Measurements from ENCODE around the gene CDH23.
A peak's percentile ranks its signal among the peaks of the same experiment; 100 is the strongest.

Gene CDH23

GRCh38 chr10:71706216-71707121 lies 309.7 kb downstream of the CDH23 start:
- no peak for DNase-seq
- Histone ChIP-seq H3K4ac (ENCODE audit: low read depth, low read length) (no peak overlapping the region), H3K9me3 (ENCODE audit: insufficient read depth, low read depth, low read length) (peaks cover 8% of the 10 kb centered on the region), H3K9ac (ENCODE audit: low read length) (no peak overlapping the region), H3K18ac (ENCODE audit: low read length) (no peak overlapping the region), H3K4me3 (ENCODE audit: low read depth, low read length) (no peak overlapping the region), H3K79me1 (ENCODE audit: low read length) (no peaks in the 10 kb centered on the region), H2BK12ac (ENCODE audit: low read length) (no peak overlapping the region), H3K27ac (ENCODE audit: low read depth, low read length) (no peak overlapping the region), H3K4me1 (ENCODE audit: control insufficient read depth in 1 of 2, insufficient read depth in 2 of 2, low read length in 2 of 2) (no peaks in the 10 kb centered on the region), H2AFZ (ENCODE audit: insufficient read depth, low read length, poor library complexity) (no peak overlapping the region), H3K14ac (ENCODE audit: low read length) (no peak overlapping the region), H2BK5ac (ENCODE audit: low read depth, low read length, poor library complexity) (no peak overlapping the region), H3K4me2 (ENCODE audit: low read length) (no peak overlapping the region), H4K8ac (ENCODE audit: low read depth, low read length) (no peak overlapping the region), H3K27me3 (ENCODE audit: insufficient read depth, low read length) (no peaks in the 10 kb centered on the region), H3K23ac (ENCODE audit: low read length) (no peak overlapping the region), H4K12ac (ENCODE audit: low read depth, low read length) (no peak overlapping the region), H2AK5ac (ENCODE audit: low read length) (no peak overlapping the region), H4K91ac (ENCODE audit: low read depth, low read length) (no peak overlapping the region), H3K79me2 (ENCODE audit: control insufficient read depth, insufficient read depth, low read length, poor library complexity) (no peaks in the 10 kb centered on the region), H2BK120ac (ENCODE audit: insufficient read depth, low read length, poor library complexity) (no peak overlapping the region), H3K36me3 (ENCODE audit: control insufficient read depth in 1 of 2, insufficient read depth in 2 of 2, low read length in 2 of 2) (no peaks in the 10 kb centered on the region)
- no CpG with 5 or more reads among the region's 35 CpGs for WGBS (ENCODE audit: extremely low coverage, insufficient coverage, insufficient read length)

- H2BK120ac ChIP-seq (ENCODE audit: insufficient read depth, low read length, poor library complexity) = no peak overlapping the region
- no peak overlapping the region for H3K23ac ChIP-seq (ENCODE audit: low read length)
- H3K4me2 ChIP-seq (ENCODE audit: low read length) = no peak overlapping the region
- no peak overlapping the region for H2AFZ ChIP-seq (ENCODE audit: insufficient read depth, low read length, poor library complexity)
- H2BK12ac ChIP-seq (ENCODE audit: low read length) = no peak overlapping the region
- H4K91ac ChIP-seq (ENCODE audit: low read depth, low read length) = no peak overlapping the region
- no CpG with 5 or more reads among the region's 5 CpGs for WGBS (ENCODE audit: extremely low coverage, insufficient coverage, insufficient read length)
- H3K79me2 ChIP-seq (ENCODE audit: control insufficient read depth, insufficient read depth, low read length, poor library complexity) = no peaks in the 10 kb centered on the region
- H3K27me3 ChIP-seq (ENCODE audit: insufficient read depth, low read length) = no peaks in the 10 kb centered on the region
- no peak overlapping the region for H3K4ac ChIP-seq (ENCODE audit: low read depth, low read length)
- H3K4me1 ChIP-seq (ENCODE audit: control insufficient read depth in 1 of 2, insufficient read depth in 2 of 2, low read length in 2 of 2) = no peaks in the 10 kb centered on the region
- no peak overlapping the region for H2BK5ac ChIP-seq (ENCODE audit: low read depth, low read length, poor library complexity)
- peak overlapping the region; percentile 23 for H3K4me3 ChIP-seq (ENCODE audit: low read depth, low read length)
- H2AK5ac ChIP-seq (ENCODE audit: low read length) = no peak overlapping the region
- no peaks in the 10 kb centered on the region for H3K79me1 ChIP-seq (ENCODE audit: low read length)
- H3K14ac ChIP-seq (ENCODE audit: low read length) = no peak overlapping the region
- no peak for DNase-seq
- H3K9me3 ChIP-seq (ENCODE audit: insufficient read depth, low read depth, low read length) = peaks cover 8% of the 10 kb centered on the region
- no peak overlapping the region for H3K27ac ChIP-seq (ENCODE audit: low read depth, low read length)
- H4K8ac ChIP-seq (ENCODE audit: low read depth, low read length) = no peak overlapping the region
- no peak overlapping the region for H4K12ac ChIP-seq (ENCODE audit: low read depth, low read length)
- no peak overlapping the region for H3K9ac ChIP-seq (ENCODE audit: low read length)
- no peaks in the 10 kb centered on the region for H3K36me3 ChIP-seq (ENCODE audit: control insufficient read depth in 1 of 2, insufficient read depth in 2 of 2, low read length in 2 of 2)
- no peak overlapping the region for H3K18ac ChIP-seq (ENCODE audit: low read length)
These were observed 310.6 kb downstream of the CDH23 start for GRCh38 chr10:71707240-71707789.

- Histone ChIP-seq H3K9me3 (ENCODE audit: insufficient read depth, low read depth, low read length) (peaks cover 8% of the 10 kb centered on the region), H3K79me2 (ENCODE audit: control insufficient read depth, insufficient read depth, low read length, poor library complexity) (no peaks in the 10 kb centered on the region), H3K4me3 (ENCODE audit: low read depth, low read length) (no peak overlapping the region), H2BK5ac (ENCODE audit: low read depth, low read length, poor library complexity) (no peak overlapping the region), H3K9ac (ENCODE audit: low read length) (no peak overlapping the region), H2AFZ (ENCODE audit: insufficient read depth, low read length, poor library complexity) (no peak overlapping the region), H3K27ac (ENCODE audit: low read depth, low read length) (no peak overlapping the region), H2BK12ac (ENCODE audit: low read length) (no peak overlapping the region), H4K8ac (ENCODE audit: low read depth, low read length) (no peak overlapping the region), H3K4me1 (ENCODE audit: control insufficient read depth in 1 of 2, insufficient read depth in 2 of 2, low read length in 2 of 2) (no peaks in the 10 kb centered on the region), H3K18ac (ENCODE audit: low read length) (no peak overlapping the region), H3K36me3 (ENCODE audit: control insufficient read depth in 1 of 2, insufficient read depth in 2 of 2, low read length in 2 of 2) (no peaks in the 10 kb centered on the region), H3K23ac (ENCODE audit: low read length) (no peak overlapping the region), H3K14ac (ENCODE audit: low read length) (no peak overlapping the region), H2AK5ac (ENCODE audit: low read length) (no peak overlapping the region), H4K91ac (ENCODE audit: low read depth, low read length) (no peak overlapping the region), H3K79me1 (ENCODE audit: low read length) (no peaks in the 10 kb centered on the region), H4K12ac (ENCODE audit: low read depth, low read length) (no peak overlapping the region), H3K4me2 (ENCODE audit: low read length) (no peak overlapping the region), H3K27me3 (ENCODE audit: insufficient read depth, low read length) (no peaks in the 10 kb centered on the region), H3K4ac (ENCODE audit: low read depth, low read length) (no peak overlapping the region), H2BK120ac (ENCODE audit: insufficient read depth, low read length, poor library complexity) (no peak overlapping the region)
- no CpG with 5 or more reads among the region's 10 CpGs for whole genome bisulfite sequencing (ENCODE audit: extremely low coverage, insufficient coverage, insufficient read length)
- DNase-seq = peak in 1 of 2 donors; percentile 55
These were observed 311.6 kb downstream of the CDH23 start for GRCh38 chr10:71708301-71708703.

GRCh38 chr10:71708897-71709882 lies 312.5 kb downstream of the CDH23 start:
- no peak overlapping the region for H3K14ac ChIP-seq (ENCODE audit: low read length)
- H3K79me2 ChIP-seq (ENCODE audit: control insufficient read depth, insufficient read depth, low read length, poor library complexity) = no peaks in the 10 kb centered on the region
- H3K27me3 ChIP-seq (ENCODE audit: insufficient read depth, low read length) = no peaks in the 10 kb centered on the region
- no peak overlapping the region for H2AK5ac ChIP-seq (ENCODE audit: low read length)
- no peak overlapping the region for H4K91ac ChIP-seq (ENCODE audit: low read depth, low read length)
- H2AFZ ChIP-seq (ENCODE audit: insufficient read depth, low read length, poor library complexity) = no peak overlapping the region
- no peak overlapping the region for H4K12ac ChIP-seq (ENCODE audit: low read depth, low read length)
- H3K9me3 ChIP-seq (ENCODE audit: insufficient read depth, low read depth, low read length) = peaks cover 8% of the 10 kb centered on the region
- H3K23ac ChIP-seq (ENCODE audit: low read length) = no peak overlapping the region
- no peak overlapping the region for H3K4me3 ChIP-seq (ENCODE audit: low read depth, low read length)
- no CpG with 5 or more reads among the region's 28 CpGs for WGBS (ENCODE audit: extremely low coverage, insufficient coverage, insufficient read length)
- H3K79me1 ChIP-seq (ENCODE audit: low read length) = no peaks in the 10 kb centered on the region
- H2BK5ac ChIP-seq (ENCODE audit: low read depth, low read length, poor library complexity) = no peak overlapping the region
- no peak overlapping the region for H3K18ac ChIP-seq (ENCODE audit: low read length)
- no peak overlapping the region for H3K9ac ChIP-seq (ENCODE audit: low read length)
- H4K8ac ChIP-seq (ENCODE audit: low read depth, low read length) = no peak overlapping the region
- H3K36me3 ChIP-seq (ENCODE audit: control insufficient read depth in 1 of 2, insufficient read depth in 2 of 2, low read length in 2 of 2) = no peaks in the 10 kb centered on the region
- no peak overlapping the region for H2BK120ac ChIP-seq (ENCODE audit: insufficient read depth, low read length, poor library complexity)
- no peak overlapping the region for H2BK12ac ChIP-seq (ENCODE audit: low read length)
- H3K27ac ChIP-seq (ENCODE audit: low read depth, low read length) = no peak overlapping the region
- H3K4me2 ChIP-seq (ENCODE audit: low read length) = no peak overlapping the region
- DNase-seq = no peak
- H3K4me1 ChIP-seq (ENCODE audit: control insufficient read depth in 1 of 2, insufficient read depth in 2 of 2, low read length in 2 of 2) = no peaks in the 10 kb centered on the region
- no peak overlapping the region for H3K4ac ChIP-seq (ENCODE audit: low read depth, low read length)
